OCI-LY7 (cell line): ENCODE measurements around the gene SLC5A5. TPM values are rescaled to one million over a fixed set of nuclear protein-coding genes. Genes with fewer than 3 reads are reported as not detected.

Experiments
- BruUV-seq: library from RNA; stranded (reverse); fragments of 400-500 nt; replicated peaks from 2 replicates; lab custom pipeline; 2021; lab: Mats Ljungman, UMichigan
- CTCF ChIA-PET: fragments of 300-600 bp; sonication (Branson Sonifier 250); formaldehyde crosslinking; loops from one replicate; lab custom pipeline; 2022; ENCODE audit warnings: antibody characterized with exemption; ENCODE audit not compliant: unreplicated experiment; lab: Charles Lee
- POLR2A ChIA-PET: fragments of 300-600 bp; sonication (Branson Sonifier 250); formaldehyde crosslinking; loops from one replicate; lab custom pipeline; 2022; ENCODE audit warnings: antibody characterized with exemption; lab: Charles Lee
- DNase-seq: peaks from one replicate; pipeline ENCODE4 v3.0.0-alpha.2; 2015; ENCODE audit warnings: low spot score
- H2AFZ ChIP-seq: fragments of 200-600 bp; sonication (generic), shearing (Covaris generic); 2 replicates; pipeline ENCODE4 v1.6.1; 2014; ENCODE audit warnings: mild to moderate bottlenecking, antibody characterized with exemption, low read length, moderate library complexity
- H3K27ac ChIP-seq: fragments of 200-600 bp; sonication (generic); 2 replicates; pipeline ENCODE4 v1.5.1; 2014; ENCODE audit warnings: mixed run types, low read depth, mild to moderate bottlenecking, moderate library complexity, low read length, inconsistent platforms; ENCODE audit not compliant: poor library complexity, severe bottlenecking
- H3K36me3 ChIP-seq: fragments of 200-600 bp; sonication (generic); 2 replicates; pipeline ENCODE4 v1.6.1; 2014; ENCODE audit warnings: mild to moderate bottlenecking, antibody characterized with exemption, low read length, moderate library complexity, mixed read lengths; ENCODE audit not compliant: insufficient read depth
- H3K4me1 ChIP-seq: fragments of 200-600 bp; sonication (generic); 2 replicates; pipeline ENCODE4 v1.5.1; 2014; ENCODE audit warnings: mild to moderate bottlenecking, low read length; ENCODE audit not compliant: insufficient read depth, poor library complexity, severe bottlenecking
- H3K4me2 ChIP-seq: fragments of 200-600 bp; sonication (generic); 2 replicates; pipeline ENCODE4 v1.6.1; 2014; ENCODE audit warnings: mild to moderate bottlenecking, low read length
- H3K4me3 ChIP-seq: fragments of 200-600 bp; sonication (generic); 2 replicates; pipeline ENCODE4 v1.5.1; 2014; ENCODE audit warnings: mild to moderate bottlenecking, low read depth, low read length; ENCODE audit not compliant: poor library complexity, severe bottlenecking
- H3K79me2 ChIP-seq: fragments of 200-600 bp; sonication (generic); 2 replicates; pipeline ENCODE4 v1.6.1; 2016; ENCODE audit warnings: low read depth, mild to moderate bottlenecking, low read length, moderate library complexity, mixed read lengths; ENCODE audit not compliant: insufficient read depth
- H3K9me2 ChIP-seq: fragments of 200-600 bp; sonication (generic); 2 replicates; pipeline ENCODE4 v1.6.1; 2016; ENCODE audit warnings: mild to moderate bottlenecking, low read length, mixed read lengths; ENCODE audit not compliant: insufficient read depth
- H3K9me3 ChIP-seq: fragments of 200-600 bp; sonication (generic); 2 replicates; pipeline ENCODE4 v1.6.1; 2014; ENCODE audit warnings: mild to moderate bottlenecking, mixed run types, low read length, mixed read lengths
- H4K20me1 ChIP-seq: fragments of 200-600 bp; sonication (generic); 2 replicates; pipeline ENCODE4 v1.6.1; 2014; ENCODE audit warnings: mild to moderate bottlenecking, antibody characterized with exemption, low read length, moderate library complexity, mixed read lengths; ENCODE audit not compliant: insufficient read depth
- CTCF ChIP-seq: fragments of 200-600 bp; sonication (generic); conservative IDR thresholded peaks from 2 replicates; pipeline ENCODE4 v1.5.1; 2014; ENCODE audit warnings: mild to moderate bottlenecking, antibody characterized with exemption, low read length, moderate library complexity, mixed read lengths
- EZH2phosphoT487 ChIP-seq: fragments of 200-600 bp; sonication (generic); IDR thresholded peaks from 2 replicates; pipeline ENCODE4 v1.6.1; 2018; ENCODE audit warnings: low read depth, borderline replicate concordance, mild to moderate bottlenecking, mixed run types, antibody characterized with exemption, low read length, moderate library complexity, mixed read lengths
- intact Hi-C: fragments of 100-400 bp; cut with micrococcal nuclease; formaldehyde crosslinking; loops from one replicate; pipeline ENCODE4 v1.10.0; 2022; ENCODE audit not compliant: unreplicated experiment
- total RNA-seq, 2 experiments: library from RNA; depleted of rRNA in 1 of 2; stranded (reverse); fragments of >200 nt in 1 of 2; shearing (Covaris generic) in 1 of 2; gene quantifications; 2 replicates each; pipeline ENCODE4 v1.2.3, GENCODE V29; 2014 to 2022

The SLC5A5 gene
- total RNA-seq, 2 experiments from 2014 or later: 0.03 TPM; not detected in 1

GRCh38 chr19:17834350-17835181, 37.2 kb upstream of the SLC5A5 start:
- Histone ChIP-seq H4K20me1 (no peaks in the 10 kb centered on the region), H3K36me3 (peaks cover 24% of the 10 kb centered on the region), H3K27ac (no peak overlapping the region), H2AFZ (no peak overlapping the region), H3K79me2 (no peaks in the 10 kb centered on the region), H3K4me2 (no peak overlapping the region), H3K9me2 (no peaks in the 10 kb centered on the region), H3K9me3 (no peaks in the 10 kb centered on the region), H3K4me3 (no peak overlapping the region), H3K4me1 (no peaks in the 10 kb centered on the region)
- TF ChIP-seq CTCF: no peak
- no peak for TF ChIP-seq EZH2phosphoT487
- no TSS peak for BruUV-seq
- ChIA-PET CTCF (no interaction called here), POLR2A (interaction anchor here (0.6 kb wide), 1 partner anchor 30 kb away, joined by 3 read pairs; no protein-coding TSS in a partner anchor)
- intact Hi-C loops: no loop called here
- no peak for DNase-seq

GRCh38 chr19:17835182-17836006, 36.4 kb upstream of the SLC5A5 start:
- Histone ChIP-seq H3K9me3 (no peaks in the 10 kb centered on the region), H2AFZ (no peak overlapping the region), H3K36me3 (peaks cover 24% of the 10 kb centered on the region), H3K9me2 (no peaks in the 10 kb centered on the region), H4K20me1 (no peaks in the 10 kb centered on the region), H3K4me3 (no peak overlapping the region), H3K4me1 (no peaks in the 10 kb centered on the region), H3K4me2 (no peak overlapping the region), H3K27ac (no peak overlapping the region), H3K79me2 (no peaks in the 10 kb centered on the region)
- TF ChIP-seq CTCF (no peak), EZH2phosphoT487 (no peak)
- ChIA-PET CTCF (no interaction called here), POLR2A (no interaction called here)
- DNase-seq: no peak
- intact Hi-C loops: no loop called here
- BruUV-seq: TSS peak; percentile 49
